Measurements from ENCODE around the gene COL28A1. TPM values are rescaled to one million over a fixed set of nuclear protein-coding genes. Genes with fewer than 3 reads are reported as not detected.

Gene COL28A1
- total and polyA plus RNA-seq, 2 experiments from 2014 or later = 0.31 to 0.70 TPM

GRCh38 chr7:7317850-7318249 lies 217.8 kb downstream of the COL28A1 start:
- H3K4me3 Mint-ChIP-seq = no peak overlapping the region
- H3K9me3 Mint-ChIP-seq = peaks cover 2% of the 10 kb centered on the region; the same call in 2 of the 3 replicates
- DNase-seq (ENCODE audit: low spot score) (no peak), ATAC-seq (no peak)
- no peaks in the 10 kb centered on the region for H3K79me2 ChIP-seq (replicated peaks; ENCODE audit: insufficient read depth)
- peaks cover 6% of the 10 kb centered on the region; the same call in 1 of the 2 replicates for H3K9me2 ChIP-seq (ENCODE audit: insufficient read depth)
- no peaks in the 10 kb centered on the region; the same call in 2 of the 3 replicates for H3K4me1 Mint-ChIP-seq
- no peaks in the 10 kb centered on the region; the same call in 2 of the 3 replicates for H3K36me3 Mint-ChIP-seq (ENCODE audit: low read depth)
- no peaks in the 10 kb centered on the region for H3K4me1 ChIP-seq (ENCODE audit: insufficient read depth)
- no peak overlapping the region for H3K4me2 ChIP-seq
- H4K20me1 ChIP-seq (replicated peaks; ENCODE audit: insufficient read depth) = no peaks in the 10 kb centered on the region
- no peak overlapping the region for H2AFZ ChIP-seq
- H3K27me3 Mint-ChIP-seq (ENCODE audit: insufficient read depth, low read depth, poor library complexity) = no peaks in the 10 kb centered on the region
- no peaks in the 10 kb centered on the region for H3K36me3 ChIP-seq (ENCODE audit: insufficient read depth)
- no peak overlapping the region for H3K27ac Mint-ChIP-seq
- H3K4me3 ChIP-seq = no peak overlapping the region
- no peaks in the 10 kb centered on the region for H3F3A ChIP-seq (replicated peaks; ENCODE audit: low read depth)
- TF ChIP-seq ZNF331 (CRISPR knock-in tag; IDR thresholded peaks at IDR 0.05; ENCODE audit: low read depth) = no peak
- TF ChIP-seq NANOG (IDR thresholded peaks at IDR 0.05; ENCODE audit: borderline replicate concordance) = no peak
- TF ChIP-seq, protein P1, sequence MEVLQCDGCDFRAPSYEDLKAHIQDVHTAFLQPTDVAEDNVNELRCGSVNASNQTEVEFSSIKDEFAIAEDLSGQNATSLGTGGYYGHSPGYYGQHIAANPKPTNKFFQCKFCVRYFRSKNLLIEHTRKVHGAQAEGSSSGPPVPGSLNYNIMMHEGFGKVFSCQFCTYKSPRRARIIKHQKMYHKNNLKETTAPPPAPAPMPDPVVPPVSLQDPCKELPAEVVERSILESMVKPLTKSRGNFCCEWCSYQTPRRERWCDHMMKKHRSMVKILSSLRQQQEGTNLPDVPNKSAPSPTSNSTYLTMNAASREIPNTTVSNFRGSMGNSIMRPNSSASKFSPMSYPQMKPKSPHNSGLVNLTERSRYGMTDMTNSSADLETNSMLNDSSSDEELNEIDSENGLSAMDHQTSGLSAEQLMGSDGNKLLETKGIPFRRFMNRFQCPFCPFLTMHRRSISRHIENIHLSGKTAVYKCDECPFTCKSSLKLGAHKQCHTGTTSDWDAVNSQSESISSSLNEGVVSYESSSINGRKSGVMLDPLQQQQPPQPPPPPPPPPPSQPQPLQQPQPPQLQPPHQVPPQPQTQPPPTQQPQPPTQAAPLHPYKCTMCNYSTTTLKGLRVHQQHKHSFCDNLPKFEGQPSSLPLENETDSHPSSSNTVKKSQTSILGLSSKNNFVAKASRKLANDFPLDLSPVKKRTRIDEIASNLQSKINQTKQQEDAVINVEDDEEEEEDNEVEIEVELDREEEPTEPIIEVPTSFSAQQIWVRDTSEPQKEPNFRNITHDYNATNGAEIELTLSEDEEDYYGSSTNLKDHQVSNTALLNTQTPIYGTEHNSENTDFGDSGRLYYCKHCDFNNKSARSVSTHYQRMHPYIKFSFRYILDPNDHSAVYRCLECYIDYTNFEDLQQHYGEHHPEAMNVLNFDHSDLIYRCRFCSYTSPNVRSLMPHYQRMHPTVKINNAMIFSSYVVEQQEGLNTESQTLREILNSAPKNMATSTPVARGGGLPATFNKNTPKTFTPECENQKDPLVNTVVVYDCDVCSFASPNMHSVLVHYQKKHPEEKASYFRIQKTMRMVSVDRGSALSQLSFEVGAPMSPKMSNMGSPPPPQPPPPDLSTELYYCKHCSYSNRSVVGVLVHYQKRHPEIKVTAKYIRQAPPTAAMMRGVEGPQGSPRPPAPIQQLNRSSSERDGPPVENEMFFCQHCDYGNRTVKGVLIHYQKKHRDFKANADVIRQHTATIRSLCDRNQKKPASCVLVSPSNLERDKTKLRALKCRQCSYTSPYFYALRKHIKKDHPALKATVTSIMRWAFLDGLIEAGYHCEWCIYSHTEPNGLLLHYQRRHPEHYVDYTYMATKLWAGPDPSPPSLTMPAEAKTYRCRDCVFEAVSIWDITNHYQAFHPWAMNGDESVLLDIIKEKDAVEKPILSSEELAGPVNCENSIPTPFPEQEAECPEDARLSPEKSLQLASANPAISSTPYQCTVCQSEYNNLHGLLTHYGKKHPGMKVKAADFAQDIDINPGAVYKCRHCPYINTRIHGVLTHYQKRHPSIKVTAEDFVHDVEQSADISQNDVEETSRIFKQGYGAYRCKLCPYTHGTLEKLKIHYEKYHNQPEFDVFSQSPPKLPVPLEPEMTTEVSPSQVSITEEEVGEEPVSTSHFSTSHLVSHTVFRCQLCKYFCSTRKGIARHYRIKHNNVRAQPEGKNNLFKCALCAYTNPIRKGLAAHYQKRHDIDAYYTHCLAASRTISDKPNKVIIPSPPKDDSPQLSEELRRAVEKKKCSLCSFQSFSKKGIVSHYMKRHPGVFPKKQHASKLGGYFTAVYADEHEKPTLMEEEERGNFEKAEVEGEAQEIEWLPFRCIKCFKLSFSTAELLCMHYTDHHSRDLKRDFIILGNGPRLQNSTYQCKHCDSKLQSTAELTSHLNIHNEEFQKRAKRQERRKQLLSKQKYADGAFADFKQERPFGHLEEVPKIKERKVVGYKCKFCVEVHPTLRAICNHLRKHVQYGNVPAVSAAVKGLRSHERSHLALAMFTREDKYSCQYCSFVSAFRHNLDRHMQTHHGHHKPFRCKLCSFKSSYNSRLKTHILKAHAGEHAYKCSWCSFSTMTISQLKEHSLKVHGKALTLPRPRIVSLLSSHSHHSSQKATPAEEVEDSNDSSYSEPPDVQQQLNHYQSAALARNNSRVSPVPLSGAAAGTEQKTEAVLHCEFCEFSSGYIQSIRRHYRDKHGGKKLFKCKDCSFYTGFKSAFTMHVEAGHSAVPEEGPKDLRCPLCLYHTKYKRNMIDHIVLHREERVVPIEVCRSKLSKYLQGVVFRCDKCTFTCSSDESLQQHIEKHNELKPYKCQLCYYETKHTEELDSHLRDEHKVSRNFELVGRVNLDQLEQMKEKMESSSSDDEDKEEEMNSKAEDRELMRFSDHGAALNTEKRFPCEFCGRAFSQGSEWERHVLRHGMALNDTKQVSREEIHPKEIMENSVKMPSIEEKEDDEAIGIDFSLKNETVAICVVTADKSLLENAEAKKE (CRISPR knock-in tag; IDR thresholded peaks at IDR 0.05) = no peak
- no peak for TF ChIP-seq EZH2phosphoT487 (IDR thresholded peaks at IDR 0.05; ENCODE audit: unreplicated experiment)
- TF ChIP-seq, protein P2, sequence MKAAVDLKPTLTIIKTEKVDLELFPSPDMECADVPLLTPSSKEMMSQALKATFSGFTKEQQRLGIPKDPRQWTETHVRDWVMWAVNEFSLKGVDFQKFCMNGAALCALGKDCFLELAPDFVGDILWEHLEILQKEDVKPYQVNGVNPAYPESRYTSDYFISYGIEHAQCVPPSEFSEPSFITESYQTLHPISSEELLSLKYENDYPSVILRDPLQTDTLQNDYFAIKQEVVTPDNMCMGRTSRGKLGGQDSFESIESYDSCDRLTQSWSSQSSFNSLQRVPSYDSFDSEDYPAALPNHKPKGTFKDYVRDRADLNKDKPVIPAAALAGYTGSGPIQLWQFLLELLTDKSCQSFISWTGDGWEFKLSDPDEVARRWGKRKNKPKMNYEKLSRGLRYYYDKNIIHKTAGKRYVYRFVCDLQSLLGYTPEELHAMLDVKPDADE (IDR thresholded peaks at IDR 0.05) = no peak
- no peak for TF ChIP-seq REST (IDR thresholded peaks at IDR 0.05; ENCODE audit: unreplicated experiment)
- TF ChIP-seq, protein P3, sequence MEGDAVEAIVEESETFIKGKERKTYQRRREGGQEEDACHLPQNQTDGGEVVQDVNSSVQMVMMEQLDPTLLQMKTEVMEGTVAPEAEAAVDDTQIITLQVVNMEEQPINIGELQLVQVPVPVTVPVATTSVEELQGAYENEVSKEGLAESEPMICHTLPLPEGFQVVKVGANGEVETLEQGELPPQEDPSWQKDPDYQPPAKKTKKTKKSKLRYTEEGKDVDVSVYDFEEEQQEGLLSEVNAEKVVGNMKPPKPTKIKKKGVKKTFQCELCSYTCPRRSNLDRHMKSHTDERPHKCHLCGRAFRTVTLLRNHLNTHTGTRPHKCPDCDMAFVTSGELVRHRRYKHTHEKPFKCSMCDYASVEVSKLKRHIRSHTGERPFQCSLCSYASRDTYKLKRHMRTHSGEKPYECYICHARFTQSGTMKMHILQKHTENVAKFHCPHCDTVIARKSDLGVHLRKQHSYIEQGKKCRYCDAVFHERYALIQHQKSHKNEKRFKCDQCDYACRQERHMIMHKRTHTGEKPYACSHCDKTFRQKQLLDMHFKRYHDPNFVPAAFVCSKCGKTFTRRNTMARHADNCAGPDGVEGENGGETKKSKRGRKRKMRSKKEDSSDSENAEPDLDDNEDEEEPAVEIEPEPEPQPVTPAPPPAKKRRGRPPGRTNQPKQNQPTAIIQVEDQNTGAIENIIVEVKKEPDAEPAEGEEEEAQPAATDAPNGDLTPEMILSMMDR (conservative IDR thresholded peaks at IDR 0.05; ENCODE audit: low read depth in 2 of 2) = no peak
- no peak for TF ChIP-seq CREB1 (CRISPR knock-in tag; IDR thresholded peaks at IDR 0.05; ENCODE audit: low read depth)
- TF ChIP-seq JUNB (IDR thresholded peaks at IDR 0.05; ENCODE audit: unreplicated experiment) = no peak
- no peak for TF ChIP-seq ZNF114 (CRISPR knock-in tag; IDR thresholded peaks at IDR 0.05)
- TF ChIP-seq STAT1 (IDR thresholded peaks at IDR 0.05; ENCODE audit: unreplicated experiment) = no peak
- TF ChIP-seq EZH2 (IDR thresholded peaks at IDR 0.05; ENCODE audit: low read depth, unreplicated experiment) = no peak
- no peak for TF ChIP-seq POLR2AphosphoS5 (IDR thresholded peaks at IDR 0.05; ENCODE audit: low read depth)
- H3K27me3 ChIP-seq (ENCODE audit: insufficient read depth) = no peaks in the 10 kb centered on the region
- no peak overlapping the region for H3K27ac ChIP-seq (ENCODE audit: low read depth)
